ENCODE measurements around the gene C8G.
A peak's percentile ranks its signal among the peaks of the same experiment; 100 is the strongest.

Gene C8G

GRCh38 chr9:136906266-136906665, 38.8 kb upstream of the C8G start:
- no peak overlapping the region for H3K4me3 ChIP-seq (ENCODE audit: insufficient read depth, low read depth, low read length, poor library complexity, severe bottlenecking)
- peaks cover 31% of the 10 kb centered on the region for H3K36me3 ChIP-seq (ENCODE audit: control insufficient read depth, insufficient read depth, low read length)
- no peak for DNase-seq
- H3K9me3 ChIP-seq (ENCODE audit: control insufficient read depth, low read length) = no peaks in the 10 kb centered on the region
- no peak overlapping the region for H3K27ac ChIP-seq (ENCODE audit: insufficient read depth, low read length, poor library complexity, severe bottlenecking)
- no peaks in the 10 kb centered on the region for H3K27me3 ChIP-seq (replicated peaks; ENCODE audit: control insufficient read depth, insufficient read depth, low read length, poor library complexity, severe bottlenecking)
- peaks cover 21% of the 10 kb centered on the region for H3K4me1 ChIP-seq (ENCODE audit: control insufficient read depth, insufficient read depth, low read length, poor library complexity, severe bottlenecking)

- Histone ChIP-seq H3K27me3 (replicated peaks; ENCODE audit: control insufficient read depth, insufficient read depth, low read length, poor library complexity, severe bottlenecking) (no peaks in the 10 kb centered on the region), H3K36me3 (ENCODE audit: control insufficient read depth, insufficient read depth, low read length) (peaks cover 31% of the 10 kb centered on the region), H3K9me3 (ENCODE audit: control insufficient read depth, low read length) (no peaks in the 10 kb centered on the region), H3K4me1 (ENCODE audit: control insufficient read depth, insufficient read depth, low read length, poor library complexity, severe bottlenecking) (peaks cover 11% of the 10 kb centered on the region), H3K27ac (ENCODE audit: insufficient read depth, low read length, poor library complexity, severe bottlenecking) (peak overlapping the region; percentile 18), H3K4me3 (ENCODE audit: insufficient read depth, low read depth, low read length, poor library complexity, severe bottlenecking) (no peak overlapping the region)
- no peak for DNase-seq
Measured at GRCh38 chr9:136907011-136907914, 37.8 kb upstream of the C8G start.

GRCh38 chr9:136910197-136910900, 34.7 kb upstream of the C8G start:
- Histone ChIP-seq H3K36me3 (ENCODE audit: control insufficient read depth, insufficient read depth, low read length) (peaks cover 44% of the 10 kb centered on the region), H3K27ac (ENCODE audit: insufficient read depth, low read length, poor library complexity, severe bottlenecking) (no peak overlapping the region), H3K4me1 (ENCODE audit: control insufficient read depth, insufficient read depth, low read length, poor library complexity, severe bottlenecking) (no peaks in the 10 kb centered on the region)

GRCh38 chr9:136910901-136911245, 34.2 kb upstream of the C8G start:
- peaks cover 47% of the 10 kb centered on the region for H3K36me3 ChIP-seq (ENCODE audit: control insufficient read depth, insufficient read depth, low read length)

More at GRCh38 chr9:136910197-136910900, 34.7 kb upstream of the C8G start:
- DNase-seq = no peak
- H3K4me3 ChIP-seq (ENCODE audit: insufficient read depth, low read depth, low read length, poor library complexity, severe bottlenecking) = no peak overlapping the region
- H3K27me3 ChIP-seq (replicated peaks; ENCODE audit: control insufficient read depth, insufficient read depth, low read length, poor library complexity, severe bottlenecking) = no peaks in the 10 kb centered on the region
- no peaks in the 10 kb centered on the region for H3K9me3 ChIP-seq (ENCODE audit: control insufficient read depth, low read length)

GRCh38 chr9:136913701-136914438, 31.2 kb upstream of the C8G start:
- Histone ChIP-seq H3K9me3 (ENCODE audit: control insufficient read depth, low read length) (no peaks in the 10 kb centered on the region), H3K36me3 (ENCODE audit: control insufficient read depth, insufficient read depth, low read length) (peaks cover 51% of the 10 kb centered on the region), H3K4me1 (ENCODE audit: control insufficient read depth, insufficient read depth, low read length, poor library complexity, severe bottlenecking) (no peaks in the 10 kb centered on the region), H3K27ac (ENCODE audit: insufficient read depth, low read length, poor library complexity, severe bottlenecking) (no peak overlapping the region), H3K27me3 (replicated peaks; ENCODE audit: control insufficient read depth, insufficient read depth, low read length, poor library complexity, severe bottlenecking) (no peaks in the 10 kb centered on the region), H3K4me3 (ENCODE audit: insufficient read depth, low read depth, low read length, poor library complexity, severe bottlenecking) (no peak overlapping the region)
- DNase-seq = no peak

More at GRCh38 chr9:136910901-136911245, 34.2 kb upstream of the C8G start:
- Histone ChIP-seq H3K9me3 (ENCODE audit: control insufficient read depth, low read length) (no peaks in the 10 kb centered on the region), H3K4me3 (ENCODE audit: insufficient read depth, low read depth, low read length, poor library complexity, severe bottlenecking) (no peak overlapping the region), H3K27me3 (replicated peaks; ENCODE audit: control insufficient read depth, insufficient read depth, low read length, poor library complexity, severe bottlenecking) (no peaks in the 10 kb centered on the region), H3K4me1 (ENCODE audit: control insufficient read depth, insufficient read depth, low read length, poor library complexity, severe bottlenecking) (no peaks in the 10 kb centered on the region), H3K27ac (ENCODE audit: insufficient read depth, low read length, poor library complexity, severe bottlenecking) (no peak overlapping the region)
- DNase-seq = no peak

- Histone ChIP-seq H3K27me3 (replicated peaks; ENCODE audit: control insufficient read depth, insufficient read depth, low read length, poor library complexity, severe bottlenecking) (no peaks in the 10 kb centered on the region), H3K4me1 (ENCODE audit: control insufficient read depth, insufficient read depth, low read length, poor library complexity, severe bottlenecking) (no peaks in the 10 kb centered on the region), H3K4me3 (ENCODE audit: insufficient read depth, low read depth, low read length, poor library complexity, severe bottlenecking) (no peak overlapping the region), H3K36me3 (ENCODE audit: control insufficient read depth, insufficient read depth, low read length) (peaks cover 50% of the 10 kb centered on the region), H3K9me3 (ENCODE audit: control insufficient read depth, low read length) (no peaks in the 10 kb centered on the region), H3K27ac (ENCODE audit: insufficient read depth, low read length, poor library complexity, severe bottlenecking) (no peak overlapping the region)
- DNase-seq = no peak
Measured at GRCh38 chr9:136915632-136916329, 29.3 kb upstream of the C8G start.

- no peak overlapping the region for H3K4me3 ChIP-seq (ENCODE audit: insufficient read depth, low read depth, low read length, poor library complexity, severe bottlenecking)
- no peak overlapping the region for H3K27ac ChIP-seq (ENCODE audit: insufficient read depth, low read length, poor library complexity, severe bottlenecking)
- H3K4me1 ChIP-seq (ENCODE audit: control insufficient read depth, insufficient read depth, low read length, poor library complexity, severe bottlenecking) = no peaks in the 10 kb centered on the region
- H3K27me3 ChIP-seq (replicated peaks; ENCODE audit: control insufficient read depth, insufficient read depth, low read length, poor library complexity, severe bottlenecking) = no peaks in the 10 kb centered on the region
- H3K9me3 ChIP-seq (ENCODE audit: control insufficient read depth, low read length) = no peaks in the 10 kb centered on the region
- H3K36me3 ChIP-seq (ENCODE audit: control insufficient read depth, insufficient read depth, low read length) = peaks cover 54% of the 10 kb centered on the region
- no peak for DNase-seq
Measured at GRCh38 chr9:136916330-136917184, 28.5 kb upstream of the C8G start.

- peaks cover 63% of the 10 kb centered on the region for H3K36me3 ChIP-seq (ENCODE audit: control insufficient read depth, insufficient read depth, low read length)
Measured at GRCh38 chr9:136917902-136918301, 27.1 kb upstream of the C8G start.

GRCh38 chr9:136920069-136920468, 25.0 kb upstream of the C8G start:
- Histone ChIP-seq H3K27ac (ENCODE audit: insufficient read depth, low read length, poor library complexity, severe bottlenecking) (no peak overlapping the region), H3K27me3 (replicated peaks; ENCODE audit: control insufficient read depth, insufficient read depth, low read length, poor library complexity, severe bottlenecking) (no peaks in the 10 kb centered on the region), H3K9me3 (ENCODE audit: control insufficient read depth, low read length) (no peaks in the 10 kb centered on the region), H3K36me3 (ENCODE audit: control insufficient read depth, insufficient read depth, low read length) (peaks cover 61% of the 10 kb centered on the region), H3K4me1 (ENCODE audit: control insufficient read depth, insufficient read depth, low read length, poor library complexity, severe bottlenecking) (no peaks in the 10 kb centered on the region), H3K4me3 (ENCODE audit: insufficient read depth, low read depth, low read length, poor library complexity, severe bottlenecking) (no peak overlapping the region)
- no peak for DNase-seq

More at GRCh38 chr9:136917902-136918301, 27.1 kb upstream of the C8G start:
- no peaks in the 10 kb centered on the region for H3K4me1 ChIP-seq (ENCODE audit: control insufficient read depth, insufficient read depth, low read length, poor library complexity, severe bottlenecking)
- H3K4me3 ChIP-seq (ENCODE audit: insufficient read depth, low read depth, low read length, poor library complexity, severe bottlenecking) = no peak overlapping the region
- no peak overlapping the region for H3K27ac ChIP-seq (ENCODE audit: insufficient read depth, low read length, poor library complexity, severe bottlenecking)
- H3K27me3 ChIP-seq (replicated peaks; ENCODE audit: control insufficient read depth, insufficient read depth, low read length, poor library complexity, severe bottlenecking) = no peaks in the 10 kb centered on the region
- no peak for DNase-seq
- H3K9me3 ChIP-seq (ENCODE audit: control insufficient read depth, low read length) = no peaks in the 10 kb centered on the region

Data from effector memory CD4-positive, alpha-beta T cell (primary cell).